H1 (cell line): ENCODE measurements around the gene CYP4A11. TPM values are rescaled to one million over a fixed set of nuclear protein-coding genes. Genes with fewer than 3 reads are reported as not detected.

Experiments
- CTCF ChIA-PET: fragments of 300-600 bp; sonication (Branson Sonifier 250); formaldehyde crosslinking; loops from one replicate; lab custom pipeline; 2021; ENCODE audit not compliant: partially characterized antibody; lab: Charles Lee
- POLR2A ChIA-PET: fragments of 300-600 bp; sonication (Branson Sonifier 250); formaldehyde crosslinking; loops from one replicate; lab custom pipeline; 2021; ENCODE audit warnings: inconsistent platforms; ENCODE audit not compliant: partially characterized antibody; lab: Charles Lee
- DNase-seq, 2 experiments: peaks; one replicate each; pipeline versions ENCODE4 v3.0.0 to v3.0.0-alpha.2; 2010 to 2022; ENCODE audit warnings: low spot score in 2 of 2, low read depth in 1 of 2, mixed read lengths in 1 of 2
- FAIRE-seq: peaks from 2 replicates; lab custom pipeline; 2011; peaks lifted over from hg19 to GRCh38; lab: Jason Lieb, UNC
- H2AFZ ChIP-seq: 2 replicates; pipeline ENCODE4 v1.8.1; 2012; ENCODE audit warnings: low read length, inconsistent platforms
- H2AK5ac ChIP-seq: 2 replicates; pipeline ENCODE4 v1.6.1; 2013; ENCODE audit warnings: low read depth, low read length
- H2BK120ac ChIP-seq: replicated peaks from 2 replicates; pipeline ENCODE3; 2013; ENCODE audit warnings: low read depth, low read length, inconsistent platforms
- H2BK12ac ChIP-seq: 2 replicates; pipeline ENCODE4 v1.6.1; 2013; ENCODE audit warnings: low read depth, low read length
- H2BK15ac ChIP-seq: 2 replicates; pipeline ENCODE4 v1.6.1; 2013; ENCODE audit warnings: low read length
- H2BK20ac ChIP-seq: 2 replicates; pipeline ENCODE4 v1.6.1; 2013; ENCODE audit warnings: low read length
- H2BK5ac ChIP-seq: 2 replicates; pipeline ENCODE4 v1.6.1; 2013; ENCODE audit warnings: low read depth, low read length
- H3K14ac ChIP-seq: 2 replicates; pipeline ENCODE4 v1.6.1; 2013; ENCODE audit warnings: inconsistent platforms; ENCODE audit not compliant: insufficient read length
- H3K18ac ChIP-seq: 2 replicates; pipeline ENCODE4 v1.6.1; 2013; ENCODE audit warnings: low read length; ENCODE audit errors: extremely low read depth
- H3K23ac ChIP-seq: 2 replicates; pipeline ENCODE4 v1.6.1; 2013; ENCODE audit warnings: inconsistent platforms; ENCODE audit not compliant: insufficient read length
- H3K23me2 ChIP-seq: 2 replicates; pipeline ENCODE4 v1.6.1; 2013; ENCODE audit warnings: low read depth, low read length
- H3K27ac ChIP-seq: 2 replicates; pipeline ENCODE4 v1.6.1; 2011; ENCODE audit warnings: low read depth, low read length, inconsistent platforms
- H3K27me3 ChIP-seq, 4 experiments: replicated peaks in 1 of 4; 1 replicate in 1 of 4; 2 replicates in 3 of 4; pipeline versions ENCODE4 v1.6.1 to v1.8.1; 2011 to 2013; ENCODE audit warnings: low read length in 3 of 4, mild to moderate bottlenecking in 3 of 4, inconsistent platforms in 2 of 4, mixed read lengths in 2 of 4, moderate library complexity in 1 of 4; ENCODE audit not compliant: control insufficient read depth in 3 of 4, insufficient read depth in 3 of 4; ENCODE audit errors: extremely low read depth in 1 of 4
- H3K36me3 ChIP-seq, 4 experiments: 2 replicates each; pipeline versions ENCODE4 v1.6.1 to v1.8.1; 2011 to 2013; ENCODE audit warnings: mild to moderate bottlenecking in 4 of 4, low read length in 3 of 4, moderate library complexity in 2 of 4, control low read depth in 1 of 4, inconsistent platforms in 1 of 4; ENCODE audit not compliant: insufficient read depth in 4 of 4, control insufficient read depth in 2 of 4
- H3K4ac ChIP-seq: replicated peaks from 2 replicates; pipeline ENCODE3; 2013; ENCODE audit warnings: low read length, low read depth, mixed read lengths, inconsistent platforms; ENCODE audit not compliant: insufficient read length
- H3K4me1 ChIP-seq, 4 experiments: replicated peaks in 1 of 4; 1 replicate in 1 of 4; 2 replicates in 3 of 4; pipeline versions ENCODE4 v1.6.1 to v1.8.1; 2011 to 2013; ENCODE audit warnings: low read length in 3 of 4, inconsistent platforms in 2 of 4, mixed read lengths in 1 of 4; ENCODE audit not compliant: insufficient read depth in 4 of 4, control insufficient read depth in 3 of 4
- H3K4me2 ChIP-seq, 2 experiments: 2 replicates each; pipeline versions ENCODE4 v1.6.1 to v1.8.1; 2011 to 2013; ENCODE audit warnings: low read depth in 2 of 2, low read length in 2 of 2, control low read depth in 1 of 2, inconsistent platforms in 1 of 2, mild to moderate bottlenecking in 1 of 2; ENCODE audit not compliant: insufficient read depth in 1 of 2
- H3K4me3 ChIP-seq, 4 experiments: fragments of 200-600, 300-600 bp in 1 of 4; sonication (generic), shearing (Covaris generic), sonication (Bioruptor Twin) in 1 of 4; 2 replicates each; pipeline versions ENCODE4 v1.5.1 to v1.8.1; 2011 to 2016; ENCODE audit warnings: low read length in 4 of 4, low read depth in 3 of 4, control low read depth in 2 of 4, inconsistent platforms in 2 of 4, mild to moderate bottlenecking in 2 of 4, mixed read lengths in 1 of 4, moderate library complexity in 1 of 4; ENCODE audit not compliant: insufficient read depth in 2 of 4; ENCODE audit errors: extremely low read depth in 1 of 4
- H3K56ac ChIP-seq: replicated peaks from 2 replicates; pipeline ENCODE3; 2013; ENCODE audit warnings: low read depth, mild to moderate bottlenecking, mixed read lengths, low read length, inconsistent platforms; ENCODE audit not compliant: insufficient read length
- H3K79me1 ChIP-seq: 2 replicates; pipeline ENCODE4 v1.6.1; 2013; ENCODE audit warnings: low read depth, low read length, control low read depth
- H3K79me2 ChIP-seq, 2 experiments: 2 replicates each; pipeline versions ENCODE4 v1.6.1 to v1.8.1; 2012 to 2013; ENCODE audit warnings: low read length in 2 of 2, mild to moderate bottlenecking in 2 of 2, inconsistent platforms in 1 of 2; ENCODE audit not compliant: insufficient read depth in 2 of 2, control insufficient read depth in 1 of 2
- H3K9ac ChIP-seq, 4 experiments: replicated peaks in 1 of 4; 1 replicate in 1 of 4; 2 replicates in 3 of 4; pipeline versions ENCODE4 v1.6.1 to v1.8.1; 2011 to 2013; ENCODE audit warnings: low read depth in 3 of 4, low read length in 3 of 4, control low read depth in 2 of 4, mild to moderate bottlenecking in 2 of 4, moderate library complexity in 2 of 4, inconsistent platforms in 1 of 4; ENCODE audit errors: extremely low read depth in 1 of 4
- H3K9me3 ChIP-seq, 2 experiments: 2 replicates each; pipeline versions ENCODE4 v1.6.1 to v1.8.1; 2012 to 2013; ENCODE audit warnings: mild to moderate bottlenecking in 2 of 2, moderate library complexity in 2 of 2, control low read depth in 1 of 2, inconsistent platforms in 1 of 2, low read depth in 1 of 2, low read length in 1 of 2, mixed read lengths in 1 of 2; ENCODE audit not compliant: insufficient read depth in 2 of 2
- H4K20me1 ChIP-seq, 2 experiments: replicated peaks in 1 of 2; 2 replicates each; pipeline versions ENCODE3 to v1.8.1; 2011 to 2013; ENCODE audit warnings: inconsistent platforms in 2 of 2, low read length in 2 of 2, mild to moderate bottlenecking in 1 of 2; ENCODE audit not compliant: insufficient read depth in 2 of 2, control insufficient read depth in 1 of 2
- H4K5ac ChIP-seq: 2 replicates; pipeline ENCODE4 v1.6.1; 2013; ENCODE audit warnings: low read length, low read depth, mixed read lengths, inconsistent platforms; ENCODE audit not compliant: insufficient read length
- H4K8ac ChIP-seq: 2 replicates; pipeline ENCODE4 v1.8.0; 2013; ENCODE audit warnings: mild to moderate bottlenecking, moderate library complexity, low read length, inconsistent platforms; ENCODE audit not compliant: insufficient read depth; ENCODE audit errors: extremely low read depth
- H4K91ac ChIP-seq: replicated peaks from 2 replicates; pipeline ENCODE3; 2013; ENCODE audit warnings: low read length, mixed read lengths, inconsistent platforms; ENCODE audit not compliant: insufficient read length
- BCL11A ChIP-seq, 2 experiments: IDR thresholded peaks; one replicate each; pipeline ENCODE4 v1.6.1; 2011; ENCODE audit warnings: low read depth in 2 of 2, low read length in 2 of 2, mild to moderate bottlenecking in 2 of 2
- CTBP2 ChIP-seq: IDR thresholded peaks from 2 replicates; pipeline ENCODE4 v1.7.0; 2011; ENCODE audit warnings: borderline replicate concordance, mild to moderate bottlenecking, moderate library complexity, mixed read lengths, low read length; ENCODE audit not compliant: insufficient read depth, insufficient read length
- EP300 ChIP-seq, 2 experiments: IDR thresholded peaks; 1 replicate in 1 of 2; 2 replicates in 1 of 2; pipeline ENCODE4 v1.6.1; 2011 to 2012; ENCODE audit warnings: low read depth in 2 of 2, low read length in 2 of 2, mild to moderate bottlenecking in 2 of 2, borderline replicate concordance in 1 of 2, inconsistent platforms in 1 of 2, moderate library complexity in 1 of 2
- HDAC2 ChIP-seq, 2 experiments: fragments of 300-600 bp in 1 of 2; sonication (generic) in 1 of 2; IDR thresholded peaks; 2 replicates each; pipeline ENCODE4 v1.6.1; 2011 to 2012; ENCODE audit warnings: low read depth in 2 of 2, low read length in 2 of 2, mild to moderate bottlenecking in 2 of 2, moderate library complexity in 2 of 2, borderline replicate concordance in 1 of 2, inconsistent platforms in 1 of 2
- NANOG ChIP-seq: IDR thresholded peaks from 2 replicates; pipeline ENCODE4 v1.6.1; 2011; ENCODE audit warnings: low read length, low read depth, mild to moderate bottlenecking, inconsistent platforms; ENCODE audit not compliant: insufficient read depth, poor library complexity, severe bottlenecking
- POLR2A ChIP-seq, 2 experiments: IDR thresholded peaks; 1 replicate in 1 of 2; 2 replicates in 1 of 2; pipeline ENCODE4 v1.6.1; 2011; ENCODE audit warnings: low read depth in 2 of 2, low read length in 2 of 2, mild to moderate bottlenecking in 2 of 2; ENCODE audit errors: control extremely low read depth in 1 of 2
- POU5F1 ChIP-seq: IDR thresholded peaks from 2 replicates; pipeline ENCODE4 v1.6.1; 2011; ENCODE audit warnings: low read depth, mild to moderate bottlenecking, low read length, moderate library complexity
- RXRA ChIP-seq: IDR thresholded peaks from 2 replicates; pipeline ENCODE4 v1.6.1; 2011; ENCODE audit warnings: low read depth, mild to moderate bottlenecking, low read length, moderate library complexity; ENCODE audit not compliant: insufficient read depth
- SAP30 ChIP-seq: fragments of 300-600 bp; sonication (generic); IDR thresholded peaks from 2 replicates; pipeline ENCODE4 v1.7.1; 2012; ENCODE audit warnings: low read length, moderate library complexity, mild to moderate bottlenecking, inconsistent platforms; ENCODE audit not compliant: insufficient read depth, insufficient replicate concordance
- SIRT6 ChIP-seq: IDR thresholded peaks from one replicate; pipeline ENCODE4 v1.7.1; 2012; ENCODE audit warnings: low read length, inconsistent platforms
- SRF ChIP-seq: IDR thresholded peaks from 2 replicates; pipeline ENCODE4 v1.6.1; 2011; ENCODE audit warnings: mild to moderate bottlenecking, low read depth, low read length, moderate library complexity
- TAF7 ChIP-seq: optimal IDR thresholded peaks from 2 replicates; pipeline ENCODE3; 2011; ENCODE audit warnings: low read depth, mild to moderate bottlenecking, inconsistent platforms, low read length, moderate library complexity, borderline replicate concordance
- polyA plus RNA-seq, 7 experiments: library from polyadenylated mRNA; depleted of rRNA in 3 of 7; stranded (reverse) in 5 of 7; unstranded in 2 of 7; fragments of >200 nt in 5 of 7; fragments of 200-250 nt in 2 of 7; gene quantifications; 1 replicate in 5 of 7; 2 replicates in 1 of 7; 4 replicates in 1 of 7; pipeline versions ENCODE4 v1.2.1 to v1.2.3, GENCODE V29; 2011 to 2013; ENCODE audit warnings: missing spikeins in 2 of 7, mixed read lengths in 2 of 7
- total RNA-seq: library from RNA; stranded (reverse); fragmentation: NEBNext Ultra II Directional; extraction: Animal tissue kit (Norgen Biotek cat#: 25700); gene quantifications from 2 replicates; pipeline ENCODE4 v1.2.1, GENCODE V29; 2021
- TF ChIP-seq, protein P1 (sequence below): IDR thresholded peaks from 2 replicates; pipeline ENCODE4 v1.6.1; 2012; ENCODE audit warnings: low read length, inconsistent platforms

The CYP4A11 gene
- total and polyA plus RNA-seq, 2 of the 8 experiments (the other 6 are each of a cell fraction or from before 2014, with no cell fraction given), result not detected

DNA sequence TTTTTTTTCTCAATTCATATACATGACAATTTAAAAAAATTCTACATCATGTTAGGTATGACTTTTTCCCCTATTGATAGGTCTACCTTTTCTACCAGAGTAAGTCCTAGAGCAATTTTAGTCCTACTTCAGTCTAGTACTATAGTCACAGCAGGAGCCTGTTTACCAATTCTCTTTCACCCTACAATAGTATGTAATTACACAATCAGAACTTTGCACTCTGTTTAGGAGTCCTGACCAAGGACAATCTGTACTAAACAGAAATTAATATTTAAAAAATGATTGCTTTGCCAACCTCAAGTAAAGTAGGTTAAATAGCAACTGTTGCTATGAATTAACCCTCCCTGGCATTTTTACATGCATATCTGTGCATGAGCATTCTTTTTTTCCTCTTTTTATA is 810 bp upstream of the CYP4A11 start:
- no peak overlapping the region for H2BK15ac ChIP-seq
- no peaks in the 10 kb centered on the region for H3K36me3 ChIP-seq
- H3K4ac ChIP-seq, result no peak overlapping the region
- no peak overlapping the region for H3K23ac ChIP-seq
- no peak overlapping the region for H3K9ac ChIP-seq
- no peak overlapping the region for H2BK120ac ChIP-seq
- no peak overlapping the region for H3K27ac ChIP-seq
- H3K79me1 ChIP-seq, result no peaks in the 10 kb centered on the region
- TF ChIP-seq BCL11A (IDR thresholded peaks at IDR 0.05; ENCODE audit: low read depth in 2 of 2, low read length in 2 of 2), result no peak
- no peak for TF ChIP-seq POLR2A (IDR thresholded peaks at IDR 0.05; ENCODE audit: control extremely low read depth in 1 of 2, low read depth in 2 of 2, low read length in 2 of 2)
- TF ChIP-seq TAF7, result no peak
- TF ChIP-seq EP300 (IDR thresholded peaks at IDR 0.05; ENCODE audit: borderline replicate concordance in 1 of 2, low read depth in 2 of 2, low read length in 2 of 2), result no peak
- TF ChIP-seq RXRA, result no peak
- TF ChIP-seq HDAC2 (IDR thresholded peaks at IDR 0.05; ENCODE audit: borderline replicate concordance in 1 of 2, low read depth in 2 of 2, low read length in 2 of 2), result no peak
- no peak for TF ChIP-seq NANOG
- no peak for TF ChIP-seq SIRT6
- TF ChIP-seq, protein P1, sequence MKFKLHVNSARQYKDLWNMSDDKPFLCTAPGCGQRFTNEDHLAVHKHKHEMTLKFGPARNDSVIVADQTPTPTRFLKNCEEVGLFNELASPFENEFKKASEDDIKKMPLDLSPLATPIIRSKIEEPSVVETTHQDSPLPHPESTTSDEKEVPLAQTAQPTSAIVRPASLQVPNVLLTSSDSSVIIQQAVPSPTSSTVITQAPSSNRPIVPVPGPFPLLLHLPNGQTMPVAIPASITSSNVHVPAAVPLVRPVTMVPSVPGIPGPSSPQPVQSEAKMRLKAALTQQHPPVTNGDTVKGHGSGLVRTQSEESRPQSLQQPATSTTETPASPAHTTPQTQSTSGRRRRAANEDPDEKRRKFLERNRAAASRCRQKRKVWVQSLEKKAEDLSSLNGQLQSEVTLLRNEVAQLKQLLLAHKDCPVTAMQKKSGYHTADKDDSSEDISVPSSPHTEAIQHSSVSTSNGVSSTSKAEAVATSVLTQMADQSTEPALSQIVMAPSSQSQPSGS, result no peak
- TF ChIP-seq SRF, result no peak
- TF ChIP-seq CTBP2, result no peak
- TF ChIP-seq SAP30, result no peak
- no peak for TF ChIP-seq POU5F1
- ChIA-PET POLR2A (no interaction called here), CTCF (no interaction called here)
- H4K8ac ChIP-seq, result no peak overlapping the region
- DNase-seq (no peak), FAIRE-seq (no peak)
- H3K9me3 ChIP-seq, result no peaks in the 10 kb centered on the region
- H3K4me3 ChIP-seq, result no peak overlapping the region
- no peak overlapping the region for H2BK5ac ChIP-seq
- no peak overlapping the region for H3K56ac ChIP-seq
- no peaks in the 10 kb centered on the region for H3K23me2 ChIP-seq
- no peak overlapping the region for H4K91ac ChIP-seq
- no peak overlapping the region for H4K5ac ChIP-seq
- no peak overlapping the region for H3K4me2 ChIP-seq
- no peaks in the 10 kb centered on the region for H3K27me3 ChIP-seq
- no peak overlapping the region for H2BK20ac ChIP-seq
- H3K18ac ChIP-seq, result no peak overlapping the region
- H4K20me1 ChIP-seq, result no peaks in the 10 kb centered on the region
- H2AFZ ChIP-seq, result no peak overlapping the region
- H2AK5ac ChIP-seq, result no peak overlapping the region
- no peak overlapping the region for H2BK12ac ChIP-seq
- H3K4me1 ChIP-seq, result peaks cover 0 to 1% (median 0%) of the 10 kb centered on the region in 4 experiments; a peak in 1 of 7 replicates
- no peak overlapping the region for H3K14ac ChIP-seq
- H3K79me2 ChIP-seq, result no peaks in the 10 kb centered on the region
